Measurements from ENCODE around the gene VSTM4. TPM values are rescaled to one million over a fixed set of nuclear protein-coding genes. Genes with fewer than 3 reads are reported as not detected.

Gene VSTM4
- total RNA-seq, 4 donors from 2014 or later = 13.4 to 38.2 (median 25.9) TPM

DNA sequence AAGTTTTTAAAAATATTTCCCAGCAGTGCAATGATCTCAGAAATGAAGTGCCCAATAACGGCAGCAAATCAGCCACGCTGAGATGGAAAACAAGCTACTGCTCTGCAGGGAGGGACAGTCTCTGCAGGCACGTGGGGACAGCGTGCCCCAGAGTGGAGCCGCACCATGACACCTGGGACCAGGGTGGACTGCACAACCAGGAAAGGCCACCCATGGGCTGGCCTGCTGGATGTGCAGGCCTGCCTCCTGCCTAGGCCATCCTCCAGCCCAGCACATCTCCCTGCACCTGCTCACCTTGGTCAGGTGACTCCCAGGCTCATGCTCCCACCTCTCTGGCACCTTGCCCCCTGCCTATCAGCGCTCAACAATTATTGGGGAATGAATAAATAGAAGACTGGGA, 80.4 kb downstream of the VSTM4 start:
- TF ChIP-seq, protein P1, sequence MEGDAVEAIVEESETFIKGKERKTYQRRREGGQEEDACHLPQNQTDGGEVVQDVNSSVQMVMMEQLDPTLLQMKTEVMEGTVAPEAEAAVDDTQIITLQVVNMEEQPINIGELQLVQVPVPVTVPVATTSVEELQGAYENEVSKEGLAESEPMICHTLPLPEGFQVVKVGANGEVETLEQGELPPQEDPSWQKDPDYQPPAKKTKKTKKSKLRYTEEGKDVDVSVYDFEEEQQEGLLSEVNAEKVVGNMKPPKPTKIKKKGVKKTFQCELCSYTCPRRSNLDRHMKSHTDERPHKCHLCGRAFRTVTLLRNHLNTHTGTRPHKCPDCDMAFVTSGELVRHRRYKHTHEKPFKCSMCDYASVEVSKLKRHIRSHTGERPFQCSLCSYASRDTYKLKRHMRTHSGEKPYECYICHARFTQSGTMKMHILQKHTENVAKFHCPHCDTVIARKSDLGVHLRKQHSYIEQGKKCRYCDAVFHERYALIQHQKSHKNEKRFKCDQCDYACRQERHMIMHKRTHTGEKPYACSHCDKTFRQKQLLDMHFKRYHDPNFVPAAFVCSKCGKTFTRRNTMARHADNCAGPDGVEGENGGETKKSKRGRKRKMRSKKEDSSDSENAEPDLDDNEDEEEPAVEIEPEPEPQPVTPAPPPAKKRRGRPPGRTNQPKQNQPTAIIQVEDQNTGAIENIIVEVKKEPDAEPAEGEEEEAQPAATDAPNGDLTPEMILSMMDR (IDR thresholded peaks at IDR 0.05; ENCODE audit: low read depth) = no peak

DNA sequence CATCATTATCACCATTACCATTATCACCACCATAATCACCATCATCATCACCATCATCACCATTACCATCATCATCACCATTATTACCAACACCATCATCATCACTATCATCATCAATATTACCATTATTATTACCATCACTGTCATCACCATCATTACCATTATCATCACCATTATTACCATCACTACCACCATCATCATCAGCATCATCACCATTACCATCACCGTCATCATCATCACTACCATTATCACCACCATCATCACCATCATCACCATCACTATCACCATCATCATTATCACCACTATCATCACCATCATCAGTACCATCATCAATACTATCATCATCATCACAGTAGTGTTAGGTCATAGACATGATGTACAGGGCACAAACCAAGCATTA, 81.4 kb downstream of the VSTM4 start:
- TF ChIP-seq, protein P1 (IDR thresholded peaks at IDR 0.05; ENCODE audit: low read depth) = no peak

DNA sequence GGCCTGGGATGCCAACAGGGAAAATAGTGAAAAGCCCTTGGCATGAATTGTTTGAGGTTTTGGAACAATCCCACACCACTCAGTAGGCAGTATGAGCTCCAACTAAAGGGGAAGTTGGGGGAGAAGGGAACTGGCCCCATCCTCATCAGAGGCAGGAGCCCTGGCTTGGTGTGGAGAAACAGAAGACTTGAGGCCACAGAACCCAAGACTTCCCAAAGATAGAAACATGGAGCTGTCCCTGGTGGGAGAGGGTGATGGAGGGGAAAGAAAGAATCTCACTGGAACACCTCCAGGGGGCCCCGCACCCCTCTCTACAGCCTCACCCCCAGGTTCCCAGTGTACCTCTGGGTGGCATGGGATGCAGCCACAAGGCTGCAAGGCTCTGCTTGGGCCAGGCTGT, 85.7 kb downstream of the VSTM4 start:
- TF ChIP-seq, protein P1 (IDR thresholded peaks at IDR 0.05; ENCODE audit: low read depth) = no peak

DNA sequence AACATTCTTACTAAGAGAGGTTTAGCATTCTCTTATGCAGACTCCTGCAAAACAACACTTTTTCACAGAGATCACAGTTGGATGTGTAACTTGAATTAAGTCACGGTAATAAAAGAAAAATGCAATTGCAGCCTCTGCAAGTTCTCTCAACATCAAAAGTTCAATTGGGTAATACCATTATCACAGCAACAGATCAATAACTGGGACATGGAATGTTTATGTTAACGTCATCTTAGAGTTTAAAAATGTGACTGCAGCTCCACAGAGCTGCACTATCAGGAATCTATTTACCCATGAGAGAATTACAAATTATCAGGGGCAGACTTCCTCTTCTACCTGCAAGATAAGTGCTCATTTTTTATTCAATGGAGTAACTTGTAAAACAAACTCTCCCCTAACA, 86.7 kb downstream of the VSTM4 start:
- TF ChIP-seq, protein P1 (IDR thresholded peaks at IDR 0.05; ENCODE audit: low read depth) = no peak

DNA sequence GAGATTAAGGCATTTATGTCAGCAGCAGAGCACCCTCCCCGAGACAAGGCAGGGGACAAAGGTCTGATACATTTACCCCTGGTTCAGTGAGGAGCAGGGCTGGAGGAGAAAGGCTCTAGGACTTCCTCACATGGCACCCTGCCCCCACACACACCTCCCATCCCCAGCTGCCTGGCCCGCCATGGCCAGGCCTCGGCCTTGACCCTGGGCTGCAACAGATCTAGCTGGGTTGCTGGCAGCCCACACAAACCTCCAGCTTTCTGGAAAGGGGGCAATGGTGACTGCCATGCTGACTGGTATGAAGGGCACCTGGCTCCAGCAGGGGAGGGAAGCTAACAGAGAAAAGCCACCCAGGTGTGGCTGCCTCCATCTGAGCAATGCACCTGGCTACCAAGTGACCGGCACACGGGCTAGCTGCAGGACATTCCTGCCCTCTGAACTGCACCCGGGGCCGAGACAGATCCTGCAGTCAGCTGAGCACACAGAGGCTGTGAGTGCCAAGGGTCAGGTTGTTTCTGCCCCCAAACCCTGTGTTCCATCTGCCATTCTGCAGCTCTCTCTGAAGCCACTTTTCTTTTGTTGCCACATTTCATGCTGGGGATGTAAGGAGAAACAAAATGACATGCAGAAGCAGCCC, 89.9 kb downstream of the VSTM4 start:
- TF ChIP-seq, protein P1 (IDR thresholded peaks at IDR 0.05; ENCODE audit: low read depth) = no peak

DNA sequence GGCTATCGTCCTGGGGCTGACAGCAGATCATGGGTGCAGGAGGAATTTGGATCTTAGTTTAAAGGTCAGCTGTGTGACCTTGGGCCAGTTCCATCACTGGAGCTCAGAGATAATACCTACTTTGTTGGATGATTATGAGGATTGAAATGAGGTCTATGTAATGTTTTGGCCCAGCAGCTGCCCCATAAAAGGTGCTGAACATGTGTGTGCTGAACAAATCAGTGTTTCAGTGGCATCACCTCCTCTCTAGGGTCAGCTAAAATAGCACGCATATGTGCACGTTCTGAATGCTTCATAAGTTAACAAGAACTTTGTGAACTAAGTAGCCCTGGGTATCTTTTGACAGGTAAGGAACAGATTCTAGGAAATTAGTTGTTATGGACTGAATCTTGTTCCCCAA, 90.8 kb downstream of the VSTM4 start:
- TF ChIP-seq, protein P1 (IDR thresholded peaks at IDR 0.05; ENCODE audit: low read depth) = no peak

DNA sequence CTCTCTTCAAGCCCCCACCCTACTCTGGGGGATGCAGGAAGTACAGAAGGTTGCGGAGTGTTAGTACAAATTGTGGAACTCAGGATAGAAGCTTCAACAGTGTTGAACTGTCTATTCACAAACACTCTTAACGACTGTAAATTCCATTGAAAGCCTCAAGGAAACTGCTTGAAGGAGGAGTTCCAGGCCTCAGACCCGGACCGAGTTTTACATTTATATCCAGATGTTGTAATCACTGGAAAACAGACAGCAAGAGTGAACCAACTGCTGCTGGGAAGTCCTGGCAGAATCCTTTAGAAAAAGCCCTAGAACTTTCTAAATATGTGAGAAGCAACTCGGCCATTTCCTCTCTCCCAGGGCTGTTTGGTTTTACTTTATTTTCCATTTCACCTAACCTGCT, 91.6 kb downstream of the VSTM4 start:
- TF ChIP-seq, protein P1 (IDR thresholded peaks at IDR 0.05; ENCODE audit: low read depth) = no peak

All from subcutaneous adipose tissue (tissue), 4 donors.